Aorta (tissue), 5 donors: ENCODE results near the gene COL21A1. TPM values are rescaled to one million over a fixed set of nuclear protein-coding genes. Genes with fewer than 3 reads are reported as not detected.

Experiments used
- ATAC-seq: fragments of 200-7000 bp; cut with Tn5 transposase; one replicate; pipeline ENCODE4 v1.9.1; 2022; ENCODE audit warnings: moderate library complexity; ENCODE audit not compliant: low FRiP score
- DNase-seq, 2 donors: peaks; one replicate each; pipeline ENCODE4 v3.0.0-alpha.2; 2020
- H3K27ac ChIP-seq, 2 donors: one replicate each; pipeline ENCODE4 v1.5.1; 2013; ENCODE audit warnings: low read length in 2 of 2, mild to moderate bottlenecking in 2 of 2, moderate library complexity in 2 of 2, control low read depth in 1 of 2, inconsistent platforms in 1 of 2, low read depth in 1 of 2
- H3K27me3 ChIP-seq, 2 donors: one replicate each; pipeline ENCODE4 v1.6.1; 2013; ENCODE audit warnings: control low read depth in 1 of 2, low read length in 1 of 2, mild to moderate bottlenecking in 1 of 2, moderate library complexity in 1 of 2; ENCODE audit not compliant: insufficient read depth in 2 of 2, control insufficient read depth in 1 of 2
- H3K36me3 ChIP-seq, 2 donors: one replicate each; pipeline ENCODE4 v1.6.1; 2013; ENCODE audit warnings: control low read depth in 1 of 2, low read length in 1 of 2, mild to moderate bottlenecking in 1 of 2; ENCODE audit not compliant: insufficient read depth in 2 of 2, control insufficient read depth in 1 of 2
- H3K4me1 ChIP-seq, 2 donors: one replicate each; pipeline ENCODE4 v1.6.1; 2013; ENCODE audit warnings: low read length in 2 of 2, control low read depth in 1 of 2, mild to moderate bottlenecking in 1 of 2, moderate library complexity in 1 of 2; ENCODE audit not compliant: insufficient read depth in 2 of 2, control insufficient read depth in 1 of 2
- H3K4me3 ChIP-seq, 2 donors: one replicate each; pipeline ENCODE4 v1.5.1; 2013; ENCODE audit warnings: low read length in 2 of 2, control low read depth in 1 of 2, mild to moderate bottlenecking in 1 of 2
- H3K9me3 ChIP-seq: one replicate; pipeline ENCODE4 v1.6.1; 2013; ENCODE audit warnings: mild to moderate bottlenecking, low read length; ENCODE audit not compliant: control insufficient read depth
- WGBS, 2 donors: extraction: QIAGEN DNeasy Blood & Tissue Kit; methylation state at CpG; one replicate each; pipeline ENCODE4 v1.1.7; 2013; 5-methylcytosine and 5-hydroxymethylcytosine counted together
- intact Hi-C, 2 donors: fragments of 100-400 bp; cut with DNase I; formaldehyde crosslinking; loops; one replicate each; pipeline versions ENCODE4 v1.14.2 to v1.15.0; 2022
- polyA plus RNA-seq, 2 donors: library from polyadenylated mRNA; stranded (reverse); fragments of 200-250 nt; gene quantifications; one replicate each; pipeline ENCODE4 v1.2.3, GENCODE V29; 2013
- total RNA-seq, 2 donors: library from RNA; stranded (reverse); fragmentation: NEBNext Ultra II Directional; extraction: Animal tissue kit (Norgen Biotek cat#: 25700); gene quantifications; one replicate each; pipeline ENCODE4 v1.2.1, GENCODE V29; 2021
- donor health status: healthy with polysubstance abuse.
- donor health status: Bipolar disorder and iron deficiency.
- donor health status: DM: no; HTN: no; CAD: no.
- donor health status: DM: no; HTN: no; CAD: no.
- donor health status: DM: yes; HTN: yes; CAD: no.

The COL21A1 gene
- total and polyA plus RNA-seq, 4 donors = 22.5 to 67.0 (median 31.1) TPM

- 74 to 87% methylated on average over 3 of the region's 3 CpGs for WGBS, 2 donors
- DNase-seq = no peak
- intact Hi-C loops = no loop called here
- Histone ChIP-seq H3K9me3 (no peaks in the 10 kb centered on the region), H3K4me1 (peaks cover 2 to 9% of the 10 kb centered on the region in 2 donors), H3K36me3 (no peaks in the 10 kb centered on the region), H3K27ac (no peak overlapping the region), H3K4me3 (no peak overlapping the region), H3K27me3 (no peaks in the 10 kb centered on the region)
- no peak for ATAC-seq
These were observed 196.7 kb downstream of the COL21A1 start for GRCh38 chr6:56050530-56051201.

- no peak overlapping the region for H3K4me3 ChIP-seq
- ATAC-seq (no peak), DNase-seq (no peak)
- H3K9me3 ChIP-seq = no peaks in the 10 kb centered on the region
- H3K27me3 ChIP-seq = no peaks in the 10 kb centered on the region
- 94 to 97% methylated on average over 4 of the region's 4 CpGs for WGBS, 2 donors
- H3K4me1 ChIP-seq = peaks cover 2 to 9% of the 10 kb centered on the region in 2 donors
- no peak overlapping the region for H3K27ac ChIP-seq
- intact Hi-C loops = no loop called here
- H3K36me3 ChIP-seq = no peaks in the 10 kb centered on the region
These were observed 198.8 kb downstream of the COL21A1 start for GRCh38 chr6:56048601-56049000.

- H3K27ac ChIP-seq = no peak overlapping the region
- peaks cover 2 to 9% of the 10 kb centered on the region in 2 donors for H3K4me1 ChIP-seq
- no peak for DNase-seq
- ATAC-seq = no peak
- intact Hi-C loops = no loop called here
- H3K36me3 ChIP-seq = no peaks in the 10 kb centered on the region
- H3K4me3 ChIP-seq = no peak overlapping the region
- no peaks in the 10 kb centered on the region for H3K27me3 ChIP-seq
- no peaks in the 10 kb centered on the region for H3K9me3 ChIP-seq
- WGBS, 2 donors = 23 to 29% methylated on average over 2 of the region's 2 CpGs
These were observed 199.3 kb downstream of the COL21A1 start for GRCh38 chr6:56047931-56048540.

GRCh38 chr6:56046576-56046975, 200.8 kb downstream of the COL21A1 start:
- Histone ChIP-seq H3K36me3 (no peaks in the 10 kb centered on the region), H3K27me3 (no peaks in the 10 kb centered on the region), H3K9me3 (no peaks in the 10 kb centered on the region), H3K4me3 (no peak overlapping the region), H3K27ac (no peak overlapping the region), H3K4me1 (peaks cover 2 to 9% of the 10 kb centered on the region in 2 donors)
- ATAC-seq (peak; percentile 79), DNase-seq (peak; percentile 78 to 87)
- intact Hi-C loops = no loop called here
- 34 to 45% methylated on average over 7 of the region's 7 CpGs for WGBS, 2 donors

- WGBS, 2 donors = 83 to 85% methylated on average over 4 of the region's 4 CpGs
- peaks cover 0 to 9% of the 10 kb centered on the region in 2 donors for H3K4me1 ChIP-seq
- H3K27me3 ChIP-seq = no peaks in the 10 kb centered on the region
- H3K36me3 ChIP-seq = no peaks in the 10 kb centered on the region
- no peak overlapping the region for H3K4me3 ChIP-seq
- DNase-seq (no peak), ATAC-seq (no peak)
- H3K9me3 ChIP-seq = no peaks in the 10 kb centered on the region
- no peak overlapping the region for H3K27ac ChIP-seq
- intact Hi-C loops = no loop called here
These were observed 203.6 kb downstream of the COL21A1 start for GRCh38 chr6:56043761-56044160.

- ATAC-seq (no peak), DNase-seq (no peak)
- Histone ChIP-seq H3K9me3 (no peaks in the 10 kb centered on the region), H3K27me3 (no peaks in the 10 kb centered on the region), H3K4me1 (peaks cover 0 to 4% of the 10 kb centered on the region in 2 donors), H3K27ac (no peak overlapping the region), H3K4me3 (no peak overlapping the region), H3K36me3 (no peaks in the 10 kb centered on the region)
- intact Hi-C loops = no loop called here
These were observed 204.3 kb downstream of the COL21A1 start for GRCh38 chr6:56043076-56043475.

GRCh38 chr6:56041591-56041990, 205.8 kb downstream of the COL21A1 start:
- intact Hi-C loops = no loop called here
- H3K9me3 ChIP-seq = no peaks in the 10 kb centered on the region

GRCh38 chr6:56040889-56041301, 206.5 kb downstream of the COL21A1 start:
- Histone ChIP-seq H3K36me3 (no peaks in the 10 kb centered on the region), H3K4me1 (no peaks in the 10 kb centered on the region), H3K27ac (no peak overlapping the region), H3K27me3 (no peaks in the 10 kb centered on the region), H3K4me3 (no peak overlapping the region), H3K9me3 (no peaks in the 10 kb centered on the region)
- WGBS, 2 donors = 5 to 6% methylated on average over 1 of the region's 1 CpG
- no peak for DNase-seq
- no peak for ATAC-seq
- intact Hi-C loops = no loop called here

More at GRCh38 chr6:56041591-56041990, 205.8 kb downstream of the COL21A1 start:
- 93 to 98% methylated on average over 1 of the region's 1 CpG for WGBS, 2 donors
- H3K4me3 ChIP-seq = no peak overlapping the region
- no peaks in the 10 kb centered on the region for H3K27me3 ChIP-seq
- no peak overlapping the region for H3K27ac ChIP-seq
- ATAC-seq = no peak
- H3K36me3 ChIP-seq = no peaks in the 10 kb centered on the region
- no peak for DNase-seq
- no peaks in the 10 kb centered on the region for H3K4me1 ChIP-seq

GRCh38 chr6:56040223-56040622, 207.2 kb downstream of the COL21A1 start:
- Histone ChIP-seq H3K36me3 (no peaks in the 10 kb centered on the region), H3K4me1 (no peaks in the 10 kb centered on the region), H3K27ac (no peak overlapping the region), H3K9me3 (no peaks in the 10 kb centered on the region), H3K4me3 (no peak overlapping the region), H3K27me3 (no peaks in the 10 kb centered on the region)
- WGBS, 2 donors = 93 to 94% methylated on average over 2 of the region's 2 CpGs
- ATAC-seq (no peak), DNase-seq (no peak)
- intact Hi-C loops = no loop called here
